ENCODE results near the gene FGF12. TPM values are rescaled to one million over a fixed set of nuclear protein-coding genes. Genes with fewer than 3 reads are reported as not detected.

The FGF12 gene
- total and polyA plus RNA-seq, 2 experiments from 2014 or later, result 6.0 to 14.3 TPM

GRCh38 chr3:192229866-192230265 lies 497.5 kb downstream of the FGF12 start:
- Histone ChIP-seq H3K27me3 (ENCODE audit: insufficient read depth) (no peaks in the 10 kb centered on the region), H3F3A (replicated peaks; ENCODE audit: low read depth) (no peaks in the 10 kb centered on the region), H3K4me3 (no peak overlapping the region), H3K36me3 (ENCODE audit: insufficient read depth) (no peaks in the 10 kb centered on the region), H3K4me2 (no peak overlapping the region), H3K4me1 (ENCODE audit: insufficient read depth) (no peaks in the 10 kb centered on the region), H3K27ac (ENCODE audit: low read depth) (no peak overlapping the region), H3K79me2 (replicated peaks; ENCODE audit: insufficient read depth) (no peaks in the 10 kb centered on the region), H4K20me1 (replicated peaks; ENCODE audit: insufficient read depth) (no peaks in the 10 kb centered on the region), H2AFZ (no peak overlapping the region), H3K9me2 (ENCODE audit: insufficient read depth) (no peaks in the 10 kb centered on the region)
- no peaks in the 10 kb centered on the region for H3K27me3 Mint-ChIP-seq (ENCODE audit: insufficient read depth, low read depth, poor library complexity)
- ATAC-seq, result no peak
- H3K9me3 Mint-ChIP-seq, result no peaks in the 10 kb centered on the region
- no peak for TF ChIP-seq STAT1 (IDR thresholded peaks at IDR 0.05; ENCODE audit: unreplicated experiment)
- no peak for TF ChIP-seq REST (IDR thresholded peaks at IDR 0.05; ENCODE audit: unreplicated experiment)
- no peak for TF ChIP-seq CTCF (conservative IDR thresholded peaks at IDR 0.05; ENCODE audit: low read depth in 2 of 2)
- no peak for TF ChIP-seq ZNF462 (CRISPR knock-in tag; IDR thresholded peaks at IDR 0.05)
- TF ChIP-seq EZH2phosphoT487 (IDR thresholded peaks at IDR 0.05; ENCODE audit: unreplicated experiment), result no peak
- H3K27ac Mint-ChIP-seq, result no peak overlapping the region
- DNase-seq (ENCODE audit: low spot score), result no peak
- no peak overlapping the region for H3K4me3 Mint-ChIP-seq
- H3K4me1 Mint-ChIP-seq, result peaks cover 5% of the 10 kb centered on the region; the same call in 2 of the 3 replicates
- no peaks in the 10 kb centered on the region for H3K36me3 Mint-ChIP-seq (ENCODE audit: low read depth)
